ENCODE data around the gene CORT. TPM values are rescaled to one million over a fixed set of nuclear protein-coding genes. Genes with fewer than 3 reads are reported as not detected.
"Not testable (repeated sequence)": the region's sequence is repeated elsewhere in the genome, so short reads cannot be mapped to it uniquely, and the experiment has no call there.

Gene CORT
- polyA plus RNA-seq, 2 of the 4 experiments (the other 2 are of a cell fraction), result 0.10 to 0.30 TPM

- TF ChIP-seq CTCF (IDR thresholded peaks at IDR 0.05) (no peak), HEYL (CRISPR knock-in tag; IDR thresholded peaks at IDR 0.05) (no peak), REST (IDR thresholded peaks at IDR 0.05) (no peak)
These were observed 6.8 kb downstream of the CORT start (continued) for GRCh38 chr1:10456661-10457060.

GRCh38 chr1:10457462-10457861 lies 7.6 kb downstream of the CORT start:
- H3K4me2 ChIP-seq; POLR2A ChIA-PET; H3K9me3 ChIP-seq; H3K4me3 ChIP-seq; CTCF ChIA-PET; FAIRE-seq; DNase-seq (ENCODE audit: low read depth in 1 of 2, low spot score in 1 of 2); ATAC-seq: not testable (repeated sequence)
- Histone ChIP-seq H3K27ac (0 out of 6 replicates have a peak overlapping the region, but pooled peaks of 1 of the 2 experiments have one; percentile 31), H3K4me1 (peaks cover 18% of the 10 kb centered on the region)
- WGBS (ENCODE audit: missing lambda C conversion rate), result 71% methylated on average over 7 of the region's 7 CpGs

- H3K4me1 ChIP-seq, result peaks cover 18% of the 10 kb centered on the region
- H3K27ac ChIP-seq, result peak overlapping the region in 1 of 2 experiments; percentile 31; a peak in 1 of 6 replicates
- DNase-seq (ENCODE audit: low read depth in 1 of 2, low spot score in 1 of 2), result no peak
- H3K9me3 ChIP-seq, result no peaks in the 10 kb centered on the region
- H3K4me3 ChIP-seq, result no peak overlapping the region
- no peak for FAIRE-seq
- TF ChIP-seq E2F6 (IDR thresholded peaks at IDR 0.05; ENCODE audit: borderline replicate concordance, low read depth) (no peak), PHF8 (IDR thresholded peaks at IDR 0.05; ENCODE audit: borderline replicate concordance, low read depth) (no peak), CTCF (IDR thresholded peaks at IDR 0.05) (no peak), CEBPB (IDR thresholded peaks at IDR 0.05) (no peak), RFX5 (IDR thresholded peaks at IDR 0.05) (no peak), FOXS1 (CRISPR knock-in tag; IDR thresholded peaks at IDR 0.05) (no peak), USF2 (IDR thresholded peaks at IDR 0.05) (no peak), KDM5A (IDR thresholded peaks at IDR 0.05) (no peak), JUN (IDR thresholded peaks at IDR 0.05) (no peak), EHMT2 (IDR thresholded peaks at IDR 0.05; ENCODE audit: low read depth) (no peak), FOSL2 (IDR thresholded peaks at IDR 0.05) (no peak), FOSL2 (CRISPR knock-in tag; IDR thresholded peaks at IDR 0.05) (no peak), FOSB (CRISPR knock-in tag; IDR thresholded peaks at IDR 0.05) (no peak), POLR2A (IDR thresholded peaks at IDR 0.05; ENCODE audit: low read length) (no peak), HEYL (CRISPR knock-in tag; IDR thresholded peaks at IDR 0.05) (no peak)
- no peak overlapping the region for H3K4me2 ChIP-seq
- CTCF ChIA-PET, result interaction anchor here (0.8 to 1.1 kb wide), 2 partner anchors 27 to 37 kb away, joined by 3 to 5 read pairs; no protein-coding TSS in a partner anchor
- ATAC-seq, result no peak
- POLR2A ChIA-PET, result interaction anchor here (1.0 kb wide), 1 partner anchor 13 kb away, joined by 3 read pairs; no protein-coding TSS in a partner anchor
- WGBS (ENCODE audit: missing lambda C conversion rate), result 90% methylated on average over 9 of the region's 9 CpGs
These were observed 8.0 kb downstream of the CORT start for GRCh38 chr1:10457875-10458274.

Measured in A549 (cell line).